WTC11 (cell line): ENCODE results near the gene CMTM2.

Experiments
- CBFB ChIP-seq: sonication (generic); formaldehyde crosslinking; IDR thresholded peaks from 2 replicates; pipeline ENCODE4 v1.8.1; 2022; ENCODE audit warnings: mild to moderate bottlenecking, low read depth, missing genetic modification reagents
- JUN ChIP-seq: sonication (generic); formaldehyde crosslinking; IDR thresholded peaks from 2 replicates; pipeline ENCODE4 v1.8.0; 2023; ENCODE audit warnings: mild to moderate bottlenecking, missing genetic modification reagents
- NR3C1 ChIP-seq: sonication (generic); formaldehyde crosslinking; conservative IDR thresholded peaks from 2 replicates; pipeline ENCODE4 v1.8.1; 2023; ENCODE audit warnings: low read depth, mild to moderate bottlenecking, missing genetic modification reagents
- TEAD1 ChIP-seq: sonication (generic); formaldehyde crosslinking; IDR thresholded peaks from 2 replicates; pipeline ENCODE4 v1.8.0; 2022; ENCODE audit warnings: mild to moderate bottlenecking, missing genetic modification reagents
- TF ChIP-seq, protein P1 (sequence below): fragments of 250-450 bp; sonication (Bioruptor Pico); IDR thresholded peaks from 2 replicates; pipeline ENCODE4 v1.9.0; 2021; ENCODE audit warnings: moderate library complexity, mild to moderate bottlenecking, inconsistent platforms, borderline replicate concordance
- TF ChIP-seq, protein P2 (sequence below): sonication (generic); formaldehyde crosslinking; IDR thresholded peaks from 2 replicates; pipeline ENCODE4 v1.8.0; 2022; ENCODE audit warnings: mild to moderate bottlenecking, missing genetic modification reagents
- TF ChIP-seq, protein P3 (sequence below): sonication (generic); formaldehyde crosslinking; IDR thresholded peaks from 2 replicates; pipeline ENCODE4 v1.8.1; 2022; ENCODE audit warnings: low read depth, missing genetic modification reagents, borderline replicate concordance
- TF ChIP-seq, protein P4 (sequence below): fragments of 250-450 bp; sonication (Bioruptor Pico); IDR thresholded peaks from 2 replicates; pipeline ENCODE4 v2.1.2; 2022; ENCODE audit warnings: mild to moderate bottlenecking, moderate library complexity
- TF ChIP-seq, protein P5 (sequence below): sonication (generic); formaldehyde crosslinking; IDR thresholded peaks from 2 replicates; pipeline ENCODE4 v1.8.0; 2022; ENCODE audit warnings: mild to moderate bottlenecking, missing genetic modification reagents
- TF ChIP-seq, protein P6 (sequence below): fragments of 200-600 bp; IDR thresholded peaks from 2 replicates; pipeline ENCODE4 v1.8.0; 2022; ENCODE audit warnings: antibody characterized with exemption
- TF ChIP-seq, protein P7 (sequence below): sonication (generic); formaldehyde crosslinking; IDR thresholded peaks from 2 replicates; pipeline ENCODE4 v1.8.1; 2022; ENCODE audit warnings: missing genetic modification reagents, borderline replicate concordance
- TF ChIP-seq, protein P8 (sequence below): sonication (generic); formaldehyde crosslinking; IDR thresholded peaks from 2 replicates; pipeline ENCODE4 v1.8.1; 2023; ENCODE audit warnings: mild to moderate bottlenecking, moderate library complexity, missing genetic modification reagents
- TF ChIP-seq, protein P9 (sequence below): sonication (generic); formaldehyde crosslinking; IDR thresholded peaks from 2 replicates; pipeline ENCODE4 v1.8.1; 2022; ENCODE audit warnings: mild to moderate bottlenecking, moderate library complexity, missing genetic modification reagents
- TF ChIP-seq, protein P10 (sequence below): sonication (generic); formaldehyde crosslinking; IDR thresholded peaks from 2 replicates; pipeline ENCODE4 v1.8.0; 2022; ENCODE audit warnings: mild to moderate bottlenecking, missing genetic modification reagents

DNA sequence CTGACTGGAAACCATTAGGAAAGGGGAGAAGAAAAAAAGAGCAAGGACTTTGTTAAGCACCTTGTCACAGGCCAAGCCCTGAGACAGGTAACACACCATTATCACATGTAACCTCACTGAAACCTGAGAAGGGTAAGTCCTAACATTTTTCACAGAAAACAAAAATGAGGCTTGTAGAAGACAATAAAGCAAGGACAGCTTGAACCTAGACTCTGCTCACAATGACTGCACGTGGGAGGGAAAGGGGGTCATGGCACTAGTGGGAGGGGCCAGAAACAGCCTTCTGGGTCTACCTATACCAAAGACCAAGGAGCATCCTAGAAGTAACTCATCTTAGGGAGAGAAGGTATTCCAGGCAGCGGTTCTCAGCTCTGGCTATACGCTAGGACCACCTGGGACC, 36.9 kb upstream of the CMTM2 start:
- TF ChIP-seq JUN (CRISPR knock-in tag) = no peak
- no peak for TF ChIP-seq NR3C1 (CRISPR knock-in tag)
- TF ChIP-seq, protein P1, sequence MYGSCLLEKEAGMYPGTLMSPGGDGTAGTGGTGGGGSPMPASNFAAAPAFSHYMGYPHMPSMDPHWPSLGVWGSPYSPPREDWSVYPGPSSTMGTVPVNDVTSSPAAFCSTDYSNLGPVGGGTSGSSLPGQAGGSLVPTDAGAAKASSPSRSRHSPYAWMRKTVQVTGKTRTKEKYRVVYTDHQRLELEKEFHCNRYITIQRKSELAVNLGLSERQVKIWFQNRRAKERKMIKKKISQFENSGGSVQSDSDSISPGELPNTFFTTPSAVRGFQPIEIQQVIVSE (CRISPR knock-in tag) = no peak
- TF ChIP-seq, protein P2, sequence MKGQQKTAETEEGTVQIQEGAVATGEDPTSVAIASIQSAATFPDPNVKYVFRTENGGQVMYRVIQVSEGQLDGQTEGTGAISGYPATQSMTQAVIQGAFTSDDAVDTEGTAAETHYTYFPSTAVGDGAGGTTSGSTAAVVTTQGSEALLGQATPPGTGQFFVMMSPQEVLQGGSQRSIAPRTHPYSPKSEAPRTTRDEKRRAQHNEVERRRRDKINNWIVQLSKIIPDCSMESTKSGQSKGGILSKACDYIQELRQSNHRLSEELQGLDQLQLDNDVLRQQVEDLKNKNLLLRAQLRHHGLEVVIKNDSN = no peak
- TF ChIP-seq, protein P3, sequence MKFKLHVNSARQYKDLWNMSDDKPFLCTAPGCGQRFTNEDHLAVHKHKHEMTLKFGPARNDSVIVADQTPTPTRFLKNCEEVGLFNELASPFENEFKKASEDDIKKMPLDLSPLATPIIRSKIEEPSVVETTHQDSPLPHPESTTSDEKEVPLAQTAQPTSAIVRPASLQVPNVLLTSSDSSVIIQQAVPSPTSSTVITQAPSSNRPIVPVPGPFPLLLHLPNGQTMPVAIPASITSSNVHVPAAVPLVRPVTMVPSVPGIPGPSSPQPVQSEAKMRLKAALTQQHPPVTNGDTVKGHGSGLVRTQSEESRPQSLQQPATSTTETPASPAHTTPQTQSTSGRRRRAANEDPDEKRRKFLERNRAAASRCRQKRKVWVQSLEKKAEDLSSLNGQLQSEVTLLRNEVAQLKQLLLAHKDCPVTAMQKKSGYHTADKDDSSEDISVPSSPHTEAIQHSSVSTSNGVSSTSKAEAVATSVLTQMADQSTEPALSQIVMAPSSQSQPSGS (CRISPR knock-in tag) = no peak
- TF ChIP-seq, protein P4, sequence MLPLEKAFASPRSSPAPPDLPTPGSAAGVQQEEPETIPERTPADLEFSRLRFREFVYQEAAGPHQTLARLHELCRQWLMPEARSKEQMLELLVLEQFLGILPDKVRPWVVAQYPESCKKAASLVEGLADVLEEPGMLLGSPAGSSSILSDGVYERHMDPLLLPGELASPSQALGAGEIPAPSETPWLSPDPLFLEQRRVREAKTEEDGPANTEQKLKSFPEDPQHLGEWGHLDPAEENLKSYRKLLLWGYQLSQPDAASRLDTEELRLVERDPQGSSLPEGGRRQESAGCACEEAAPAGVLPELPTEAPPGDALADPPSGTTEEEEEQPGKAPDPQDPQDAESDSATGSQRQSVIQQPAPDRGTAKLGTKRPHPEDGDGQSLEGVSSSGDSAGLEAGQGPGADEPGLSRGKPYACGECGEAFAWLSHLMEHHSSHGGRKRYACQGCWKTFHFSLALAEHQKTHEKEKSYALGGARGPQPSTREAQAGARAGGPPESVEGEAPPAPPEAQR (CRISPR knock-in tag) = no peak
- TF ChIP-seq, protein P5, sequence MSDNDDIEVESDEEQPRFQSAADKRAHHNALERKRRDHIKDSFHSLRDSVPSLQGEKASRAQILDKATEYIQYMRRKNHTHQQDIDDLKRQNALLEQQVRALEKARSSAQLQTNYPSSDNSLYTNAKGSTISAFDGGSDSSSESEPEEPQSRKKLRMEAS (CRISPR knock-in tag) = no peak
- TF ChIP-seq, protein P6, sequence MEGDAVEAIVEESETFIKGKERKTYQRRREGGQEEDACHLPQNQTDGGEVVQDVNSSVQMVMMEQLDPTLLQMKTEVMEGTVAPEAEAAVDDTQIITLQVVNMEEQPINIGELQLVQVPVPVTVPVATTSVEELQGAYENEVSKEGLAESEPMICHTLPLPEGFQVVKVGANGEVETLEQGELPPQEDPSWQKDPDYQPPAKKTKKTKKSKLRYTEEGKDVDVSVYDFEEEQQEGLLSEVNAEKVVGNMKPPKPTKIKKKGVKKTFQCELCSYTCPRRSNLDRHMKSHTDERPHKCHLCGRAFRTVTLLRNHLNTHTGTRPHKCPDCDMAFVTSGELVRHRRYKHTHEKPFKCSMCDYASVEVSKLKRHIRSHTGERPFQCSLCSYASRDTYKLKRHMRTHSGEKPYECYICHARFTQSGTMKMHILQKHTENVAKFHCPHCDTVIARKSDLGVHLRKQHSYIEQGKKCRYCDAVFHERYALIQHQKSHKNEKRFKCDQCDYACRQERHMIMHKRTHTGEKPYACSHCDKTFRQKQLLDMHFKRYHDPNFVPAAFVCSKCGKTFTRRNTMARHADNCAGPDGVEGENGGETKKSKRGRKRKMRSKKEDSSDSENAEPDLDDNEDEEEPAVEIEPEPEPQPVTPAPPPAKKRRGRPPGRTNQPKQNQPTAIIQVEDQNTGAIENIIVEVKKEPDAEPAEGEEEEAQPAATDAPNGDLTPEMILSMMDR = no peak
- TF ChIP-seq, protein P7, sequence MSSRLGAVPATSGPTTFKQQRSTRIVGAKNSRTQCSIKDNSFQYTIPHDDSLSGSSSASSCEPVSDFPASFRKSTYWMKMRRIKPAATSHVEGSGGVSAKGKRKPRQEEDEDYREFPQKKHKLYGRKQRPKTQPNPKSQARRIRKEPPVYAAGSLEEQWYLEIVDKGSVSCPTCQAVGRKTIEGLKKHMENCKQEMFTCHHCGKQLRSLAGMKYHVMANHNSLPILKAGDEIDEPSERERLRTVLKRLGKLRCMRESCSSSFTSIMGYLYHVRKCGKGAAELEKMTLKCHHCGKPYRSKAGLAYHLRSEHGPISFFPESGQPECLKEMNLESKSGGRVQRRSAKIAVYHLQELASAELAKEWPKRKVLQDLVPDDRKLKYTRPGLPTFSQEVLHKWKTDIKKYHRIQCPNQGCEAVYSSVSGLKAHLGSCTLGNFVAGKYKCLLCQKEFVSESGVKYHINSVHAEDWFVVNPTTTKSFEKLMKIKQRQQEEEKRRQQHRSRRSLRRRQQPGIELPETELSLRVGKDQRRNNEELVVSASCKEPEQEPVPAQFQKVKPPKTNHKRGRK = no peak
- TF ChIP-seq, protein P8, sequence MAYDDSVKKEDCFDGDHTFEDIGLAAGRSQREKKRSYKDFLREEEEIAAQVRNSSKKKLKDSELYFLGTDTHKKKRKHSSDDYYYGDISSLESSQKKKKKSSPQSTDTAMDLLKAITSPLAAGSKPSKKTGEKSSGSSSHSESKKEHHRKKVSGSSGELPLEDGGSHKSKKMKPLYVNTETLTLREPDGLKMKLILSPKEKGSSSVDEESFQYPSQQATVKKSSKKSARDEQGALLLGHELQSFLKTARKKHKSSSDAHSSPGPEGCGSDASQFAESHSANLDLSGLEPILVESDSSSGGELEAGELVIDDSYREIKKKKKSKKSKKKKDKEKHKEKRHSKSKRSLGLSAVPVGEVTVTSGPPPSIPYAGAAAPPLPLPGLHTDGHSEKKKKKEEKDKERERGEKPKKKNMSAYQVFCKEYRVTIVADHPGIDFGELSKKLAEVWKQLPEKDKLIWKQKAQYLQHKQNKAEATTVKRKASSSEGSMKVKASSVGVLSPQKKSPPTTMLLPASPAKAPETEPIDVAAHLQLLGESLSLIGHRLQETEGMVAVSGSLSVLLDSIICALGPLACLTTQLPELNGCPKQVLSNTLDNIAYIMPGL (CRISPR knock-in tag) = no peak
- TF ChIP-seq, protein P9, sequence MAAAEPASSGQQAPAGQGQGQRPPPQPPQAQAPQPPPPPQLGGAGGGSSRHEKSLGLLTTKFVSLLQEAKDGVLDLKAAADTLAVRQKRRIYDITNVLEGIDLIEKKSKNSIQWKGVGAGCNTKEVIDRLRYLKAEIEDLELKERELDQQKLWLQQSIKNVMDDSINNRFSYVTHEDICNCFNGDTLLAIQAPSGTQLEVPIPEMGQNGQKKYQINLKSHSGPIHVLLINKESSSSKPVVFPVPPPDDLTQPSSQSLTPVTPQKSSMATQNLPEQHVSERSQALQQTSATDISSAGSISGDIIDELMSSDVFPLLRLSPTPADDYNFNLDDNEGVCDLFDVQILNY (CRISPR knock-in tag) = no peak
- TF ChIP-seq CBFB (CRISPR knock-in tag) = no peak
- TF ChIP-seq TEAD1 = no peak
- TF ChIP-seq, protein P10, sequence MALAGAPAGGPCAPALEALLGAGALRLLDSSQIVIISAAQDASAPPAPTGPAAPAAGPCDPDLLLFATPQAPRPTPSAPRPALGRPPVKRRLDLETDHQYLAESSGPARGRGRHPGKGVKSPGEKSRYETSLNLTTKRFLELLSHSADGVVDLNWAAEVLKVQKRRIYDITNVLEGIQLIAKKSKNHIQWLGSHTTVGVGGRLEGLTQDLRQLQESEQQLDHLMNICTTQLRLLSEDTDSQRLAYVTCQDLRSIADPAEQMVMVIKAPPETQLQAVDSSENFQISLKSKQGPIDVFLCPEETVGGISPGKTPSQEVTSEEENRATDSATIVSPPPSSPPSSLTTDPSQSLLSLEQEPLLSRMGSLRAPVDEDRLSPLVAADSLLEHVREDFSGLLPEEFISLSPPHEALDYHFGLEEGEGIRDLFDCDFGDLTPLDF (CRISPR knock-in tag) = no peak
